ENCODE measurements around the gene LAMA2.

LAMA2 gene

DNA sequence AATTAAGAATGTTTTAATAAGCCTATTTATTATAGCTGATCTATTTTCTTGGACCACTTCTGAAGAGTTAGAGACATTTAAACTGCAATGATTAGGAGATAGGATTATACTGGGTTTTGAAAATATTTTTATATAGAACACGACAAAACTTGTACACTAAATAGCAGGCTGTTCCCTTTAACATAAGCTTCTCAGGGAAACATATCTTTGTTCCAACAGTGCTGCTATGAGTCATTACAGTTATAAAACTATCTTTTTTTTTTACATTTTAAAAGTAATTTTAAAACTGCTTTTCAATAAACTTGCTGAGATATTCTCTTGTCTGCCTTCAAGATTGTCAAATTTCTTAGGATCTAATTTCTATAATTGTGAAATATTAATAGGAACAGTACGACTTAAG lies 438.0 kb downstream of the LAMA2 start:
- no peak for DNase-seq (ENCODE audit: low spot score)

DNA sequence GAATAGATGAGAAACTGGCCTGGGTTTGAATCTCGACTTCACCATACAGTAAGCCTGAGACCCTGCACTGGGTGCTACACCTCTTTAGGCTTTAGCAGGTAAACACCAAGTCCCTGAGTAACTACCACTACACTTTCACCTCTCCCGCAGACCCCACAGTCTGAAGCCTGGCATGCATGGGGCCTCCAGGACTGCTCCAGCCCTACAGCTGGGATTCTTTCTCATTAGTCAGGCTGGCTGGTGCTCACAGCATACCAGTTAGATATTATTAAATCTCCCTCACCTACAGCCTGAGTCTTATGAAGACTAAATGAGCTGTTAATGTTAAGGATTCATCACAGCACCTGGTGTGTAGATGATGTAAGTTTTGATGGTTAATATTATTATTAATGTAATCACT lies 438.4 kb downstream of the LAMA2 start:
- no peak for DNase-seq (ENCODE audit: low spot score)

DNA sequence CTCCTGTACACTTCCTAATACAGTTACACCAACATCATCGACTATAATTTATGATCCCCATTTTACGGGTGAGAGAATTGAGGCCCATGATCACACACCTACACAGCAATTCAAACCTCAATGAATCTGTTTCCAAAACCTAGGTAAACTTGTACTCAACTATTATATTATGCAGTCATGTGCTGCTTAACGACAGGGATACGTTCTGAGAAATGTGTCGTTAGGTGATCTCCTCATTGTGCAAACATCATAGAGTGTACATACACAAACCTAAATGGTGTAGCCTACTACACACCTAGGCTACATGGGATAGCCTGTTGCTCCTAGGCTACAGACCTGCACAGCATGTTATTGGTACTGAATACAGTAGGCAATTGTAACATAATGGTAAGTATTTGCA lies 441.4 kb downstream of the LAMA2 start:
- DNase-seq (ENCODE audit: low spot score): no peak

DNA sequence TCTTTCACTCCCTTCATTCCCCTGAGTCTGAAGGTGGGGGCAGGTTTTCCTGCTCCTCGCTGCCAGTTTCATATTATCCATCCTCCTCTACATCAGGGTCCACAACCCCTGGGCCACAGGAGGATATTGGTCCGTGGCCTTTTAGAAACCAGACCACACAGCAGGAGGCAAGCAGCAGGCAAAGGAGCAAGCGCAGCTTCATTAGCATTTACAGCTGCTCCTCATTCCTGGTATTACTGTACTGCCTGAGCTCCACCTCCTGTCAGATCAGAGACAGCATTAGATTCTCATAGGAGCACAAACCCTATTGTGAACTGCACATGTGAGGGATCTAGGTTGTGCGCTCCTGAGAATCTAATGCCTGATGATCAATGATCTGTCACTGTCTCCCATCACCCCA lies 446.7 kb downstream of the LAMA2 start:
- no peak for DNase-seq (ENCODE audit: low spot score)

DNA sequence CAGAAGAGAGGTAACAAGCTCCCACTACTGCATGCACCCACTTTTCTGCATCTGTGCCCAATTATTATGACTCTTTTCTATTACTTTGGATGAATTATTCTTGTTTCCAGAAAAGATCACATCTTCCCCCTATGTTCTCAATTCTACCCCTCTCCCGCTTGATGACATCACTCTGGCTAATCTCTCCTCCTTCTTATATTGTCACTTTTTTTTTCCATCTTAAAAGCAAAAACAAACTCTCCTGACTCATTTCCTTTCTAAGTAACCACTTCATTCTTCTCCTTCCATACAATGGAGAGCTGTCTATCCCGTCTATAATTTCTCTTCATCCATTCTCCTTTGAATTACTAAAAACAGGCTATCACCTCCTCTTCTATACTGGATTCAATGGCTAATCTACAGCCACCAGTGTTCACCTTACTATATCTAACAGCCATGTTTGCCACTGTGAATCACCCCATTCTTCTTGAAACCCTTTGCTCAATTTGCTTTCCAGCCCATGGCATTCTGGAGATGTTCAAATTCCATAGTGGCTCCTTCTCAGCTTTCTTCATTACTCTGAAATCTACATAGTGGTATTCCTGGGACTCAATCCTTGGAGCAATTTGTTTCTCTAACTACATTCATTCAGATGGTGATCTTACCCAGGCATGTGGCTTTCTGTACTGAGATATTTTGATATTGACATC lies 448.7 kb downstream of the LAMA2 start:
- no peak for DNase-seq (ENCODE audit: low spot score)

DNA sequence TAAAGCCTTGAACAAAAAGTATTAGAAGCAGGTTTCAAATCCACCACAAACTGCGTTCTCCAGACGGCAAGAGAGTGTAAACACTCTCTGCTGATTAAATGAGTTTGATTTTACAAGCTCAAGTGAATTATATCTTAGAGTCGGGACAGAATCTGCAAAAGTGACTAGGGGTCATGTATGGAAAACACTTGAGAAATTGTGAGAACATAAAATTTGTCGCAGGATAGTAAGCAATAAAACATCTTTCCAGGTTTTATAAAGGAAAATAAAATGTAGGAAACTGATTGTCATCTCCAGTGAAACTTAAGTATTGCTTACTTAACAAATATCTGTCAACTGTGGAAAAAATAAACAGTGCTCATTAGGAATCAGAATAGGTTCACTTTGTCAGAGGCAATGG lies 452.9 kb downstream of the LAMA2 start:
- no peak for DNase-seq (ENCODE audit: low spot score)

DNA sequence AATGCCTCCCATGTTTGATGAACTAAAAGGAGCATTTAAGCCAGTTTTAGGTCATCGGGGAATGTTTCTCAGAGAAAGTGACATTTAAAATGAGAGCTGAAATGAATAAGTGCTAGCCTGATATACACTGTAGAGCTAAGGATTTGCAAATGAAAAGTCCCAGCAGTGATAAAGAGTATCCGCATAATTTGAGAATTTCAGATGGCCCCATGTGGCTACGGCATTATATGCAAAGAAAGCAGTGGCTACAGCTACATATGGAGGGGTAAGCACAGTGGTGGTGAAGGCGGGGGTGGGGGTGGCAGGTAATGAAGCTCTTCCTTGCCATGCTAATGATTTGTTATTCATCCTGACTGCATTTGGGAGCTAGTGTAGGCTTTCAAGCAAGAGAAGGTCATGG lies 455.7 kb downstream of the LAMA2 start:
- no peak for DNase-seq (ENCODE audit: low spot score)

DNA sequence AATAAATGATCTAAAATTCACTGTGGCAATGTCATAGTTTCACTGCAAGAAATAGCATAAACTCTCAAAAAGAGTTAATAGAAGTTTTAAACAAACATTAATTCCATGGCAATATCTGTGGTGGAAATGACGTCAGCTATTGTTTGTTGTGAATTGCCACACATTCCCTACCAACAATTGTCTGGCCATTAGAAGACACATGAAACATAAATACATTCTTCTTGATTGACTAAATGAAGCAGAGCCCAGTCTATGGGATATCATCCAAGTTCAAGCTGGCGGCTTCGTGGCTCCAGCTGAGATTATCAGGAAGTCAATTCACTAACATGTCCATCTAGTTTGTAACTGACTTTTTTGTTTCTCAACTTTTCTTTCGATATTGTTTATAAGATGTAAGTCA lies 458.0 kb downstream of the LAMA2 start:
- DNase-seq (ENCODE audit: low spot score): no peak

DNA sequence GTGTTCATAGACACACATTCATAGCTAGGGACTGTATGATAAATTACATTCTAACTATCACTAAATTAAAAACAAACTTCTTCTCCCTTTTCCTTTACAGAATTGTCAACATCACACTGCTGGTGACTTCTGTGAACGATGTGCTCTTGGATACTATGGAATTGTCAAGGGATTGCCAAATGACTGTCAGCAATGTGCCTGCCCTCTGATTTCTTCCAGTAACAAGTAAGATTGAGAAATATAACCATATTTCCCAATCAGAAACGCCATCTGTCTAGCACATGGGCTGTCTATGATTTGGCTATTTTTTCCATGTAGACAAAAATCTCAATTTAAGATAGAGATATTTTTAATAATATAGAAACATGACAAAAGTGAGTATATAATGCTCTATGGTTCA lies 459.3 kb downstream of the LAMA2 start:
- no peak for DNase-seq (ENCODE audit: low spot score)

DNA sequence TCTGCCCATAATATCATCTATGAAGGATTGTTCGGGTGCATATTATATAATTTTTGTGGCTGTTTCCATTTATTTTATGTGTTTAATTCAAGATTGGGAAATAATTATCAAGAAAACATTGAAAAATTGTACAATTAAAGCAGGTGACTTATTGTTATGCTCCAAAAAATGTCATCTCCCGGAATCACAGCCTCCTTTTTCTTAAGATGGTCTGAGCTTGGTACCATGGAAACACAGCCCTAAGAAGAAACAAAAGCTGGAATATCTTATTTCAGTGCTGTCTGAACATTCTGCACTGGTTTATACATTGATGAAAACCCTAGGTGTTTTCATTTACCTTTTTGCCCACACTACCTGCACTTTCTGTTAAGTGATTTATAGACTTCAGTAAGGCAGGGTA lies 459.9 kb downstream of the LAMA2 start:
- DNase-seq (ENCODE audit: low spot score): no peak

DNA sequence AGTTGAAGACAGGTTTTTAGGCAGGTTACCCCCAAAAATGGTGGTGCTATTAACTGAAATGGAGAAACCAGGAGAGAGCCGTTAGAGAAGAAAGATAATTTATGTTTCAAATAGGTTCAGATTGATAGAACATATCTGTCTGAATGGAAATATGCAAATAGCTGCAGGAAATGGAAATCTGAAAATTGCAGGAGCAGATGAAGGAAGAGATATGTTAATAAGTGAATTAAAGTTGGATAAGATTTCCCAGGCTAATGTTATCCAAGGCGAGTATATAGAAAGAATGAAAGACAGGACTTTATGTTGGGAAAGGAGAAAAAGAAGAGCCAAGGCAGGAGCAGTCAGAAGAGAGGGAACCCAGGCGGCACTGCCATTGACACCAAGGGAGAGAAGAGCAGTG lies 461.4 kb downstream of the LAMA2 start:
- no peak for DNase-seq (ENCODE audit: low spot score)

DNA sequence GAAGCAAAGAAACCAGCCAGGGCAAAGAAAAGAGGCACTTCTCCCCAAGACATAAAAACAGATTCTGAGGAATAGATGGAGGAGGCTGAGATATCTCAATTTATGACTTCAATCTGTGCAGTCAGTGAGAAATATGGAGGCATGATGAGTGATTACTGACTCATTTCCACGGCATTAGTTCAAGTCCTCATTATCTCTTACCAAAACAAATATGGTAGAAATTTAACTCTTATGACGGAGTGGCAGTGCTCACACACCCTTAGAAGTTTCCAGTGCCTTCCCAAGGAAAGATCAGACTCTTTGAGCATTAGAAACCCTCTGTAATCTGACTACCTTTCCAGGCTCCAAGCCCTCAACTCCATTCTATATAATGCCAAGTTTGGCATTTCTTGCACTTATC lies 463.0 kb downstream of the LAMA2 start:
- no peak for DNase-seq (ENCODE audit: low spot score)

DNA sequence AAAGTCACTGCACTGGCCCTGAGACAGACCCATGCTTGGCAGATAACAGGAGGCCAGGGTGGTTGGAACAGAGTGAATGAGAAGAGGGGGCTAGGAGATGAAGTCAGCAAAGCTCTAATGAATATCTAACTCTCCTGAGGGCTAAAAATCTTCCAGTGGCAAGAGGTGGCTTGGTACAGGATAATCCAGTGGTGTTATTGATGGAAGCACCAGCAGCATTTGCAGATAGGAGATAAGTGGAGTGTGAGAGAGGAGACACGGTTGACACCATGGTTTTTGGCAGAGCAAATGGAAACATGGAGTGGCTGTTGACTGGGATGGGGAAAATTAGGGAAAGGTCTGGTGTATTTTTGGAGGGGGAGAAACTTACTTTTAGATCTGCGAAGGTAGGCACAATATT lies 464.0 kb downstream of the LAMA2 start:
- DNase-seq (ENCODE audit: low spot score): no peak

DNA sequence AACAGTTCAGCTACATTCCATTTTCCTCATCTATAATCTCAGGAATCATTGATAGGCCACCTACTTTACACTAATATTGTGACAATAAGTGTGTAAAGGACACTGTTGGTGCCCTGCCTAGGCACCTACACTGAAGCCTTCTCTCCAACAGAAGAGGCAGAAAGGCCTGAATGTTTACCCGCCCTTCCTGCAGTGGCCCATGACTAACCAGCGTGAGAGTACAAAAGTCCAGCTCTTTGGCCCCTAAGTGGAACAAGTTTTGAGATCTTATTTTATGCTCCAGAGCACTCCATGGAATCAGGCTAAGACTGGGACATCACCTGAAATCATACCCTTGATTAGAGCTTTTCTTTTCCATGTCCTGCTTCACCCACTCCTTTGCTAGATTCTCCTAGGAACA lies 467.3 kb downstream of the LAMA2 start:
- DNase-seq (ENCODE audit: low spot score): no peak

DNA sequence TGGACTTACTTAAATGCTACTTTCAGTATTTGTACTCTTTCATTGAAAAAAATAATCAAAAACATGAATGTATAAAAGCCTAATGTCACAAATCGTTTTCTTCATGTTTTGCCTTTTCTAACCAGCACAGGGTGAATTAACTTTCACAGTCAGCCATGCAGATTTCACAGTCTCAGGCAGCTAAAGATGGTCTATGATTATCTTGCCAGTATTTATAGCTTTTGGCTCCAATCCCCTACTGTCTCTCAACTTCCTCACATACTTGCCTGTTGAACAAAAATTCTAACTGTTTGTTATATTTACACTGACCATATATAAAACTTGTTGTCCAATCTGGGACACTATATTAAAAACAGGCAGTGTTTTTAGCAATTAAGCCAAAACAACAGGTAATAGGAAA lies 468.9 kb downstream of the LAMA2 start:
- no peak for DNase-seq (ENCODE audit: low spot score)

DNA sequence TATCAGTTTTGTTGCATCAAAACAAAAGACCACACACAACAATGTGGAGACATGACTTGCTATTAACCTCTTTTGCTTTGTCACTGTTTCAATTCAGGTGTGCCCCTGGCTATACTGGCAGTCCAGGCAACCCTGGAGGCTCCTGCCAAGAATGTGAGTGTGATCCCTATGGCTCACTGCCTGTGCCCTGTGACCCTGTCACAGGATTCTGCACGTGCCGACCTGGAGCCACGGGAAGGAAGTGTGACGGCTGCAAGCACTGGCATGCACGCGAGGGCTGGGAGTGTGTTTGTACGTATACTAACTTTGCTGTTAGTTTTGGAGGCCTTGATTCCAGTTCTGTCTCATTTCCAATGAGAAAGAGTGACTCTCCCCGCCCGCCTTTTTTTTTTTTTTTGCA lies 470.1 kb downstream of the LAMA2 start:
- no peak for DNase-seq (ENCODE audit: low spot score)

DNA sequence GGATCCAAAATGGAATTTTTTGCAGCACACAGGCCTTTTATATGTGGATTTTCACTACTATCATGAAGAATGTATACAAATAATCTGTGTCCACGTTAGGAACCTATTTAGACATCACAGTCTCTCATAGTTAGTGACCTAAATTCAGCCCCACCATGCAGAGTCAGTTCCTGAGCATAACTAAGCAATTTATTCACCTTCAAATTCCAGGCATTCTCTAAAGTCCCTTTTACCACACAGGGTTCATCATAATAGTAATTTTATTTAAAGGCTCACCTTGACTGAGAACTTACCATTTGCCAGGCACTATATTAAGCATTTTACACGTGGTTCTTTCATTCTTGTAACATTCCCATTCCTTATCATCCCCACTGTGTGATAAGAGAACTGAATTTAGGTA lies 473.2 kb downstream of the LAMA2 start:
- no peak for DNase-seq (ENCODE audit: low spot score)

DNA sequence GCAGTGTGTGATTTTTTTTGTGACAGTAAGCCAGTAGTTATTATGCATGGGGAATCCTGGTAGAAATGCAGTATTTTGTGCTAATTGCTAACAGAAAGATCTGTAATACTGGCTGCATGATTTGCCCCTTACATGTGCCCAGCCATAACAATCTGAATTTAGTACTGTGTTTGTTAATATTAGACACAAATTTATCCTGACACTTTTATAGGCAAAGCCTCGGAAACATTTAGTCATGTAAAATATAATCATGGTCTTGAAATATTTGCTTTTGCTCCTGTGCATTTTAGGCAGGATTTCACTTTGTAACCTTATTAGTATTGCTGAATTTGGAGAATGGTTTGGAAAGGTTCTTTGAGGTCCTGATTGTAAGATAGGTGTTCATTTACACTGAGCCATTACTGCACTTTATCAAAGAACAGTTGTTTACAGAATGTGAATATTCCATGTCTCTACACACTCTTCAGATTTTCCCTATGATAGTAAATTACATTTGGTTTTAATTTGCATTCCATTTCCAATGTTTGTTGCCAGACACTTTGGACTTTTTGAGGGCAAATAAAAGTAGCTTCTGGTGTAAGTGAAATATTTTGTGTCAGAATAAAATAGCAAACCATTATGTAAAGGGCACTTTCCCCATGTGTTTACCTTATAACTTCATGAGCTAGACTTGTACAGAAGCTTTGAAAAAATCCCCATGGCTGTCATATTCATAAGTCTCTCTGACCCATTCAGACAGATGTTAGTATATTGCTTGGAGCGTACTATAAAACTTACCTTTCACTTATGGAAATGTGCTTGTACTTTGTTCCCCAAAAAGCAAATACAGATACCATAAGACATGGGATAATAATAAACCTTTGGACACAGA lies 477.1 kb downstream of the LAMA2 start:
- DNase-seq (ENCODE audit: low spot score): no peak

DNA sequence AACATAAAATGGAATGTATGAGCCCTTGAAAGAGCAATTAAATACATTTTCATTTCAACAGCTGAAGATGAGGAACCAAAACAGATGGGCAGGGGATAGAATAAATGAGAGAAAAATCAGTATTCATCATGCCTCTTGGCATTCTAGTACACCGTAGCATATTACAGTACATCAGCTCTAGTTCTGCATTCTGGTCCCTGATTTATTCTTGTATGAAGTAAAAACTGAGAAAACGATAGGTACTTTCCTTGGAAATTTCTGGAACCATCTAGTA lies 477.7 kb downstream of the LAMA2 start:
- no peak for DNase-seq (ENCODE audit: low spot score)

DNA sequence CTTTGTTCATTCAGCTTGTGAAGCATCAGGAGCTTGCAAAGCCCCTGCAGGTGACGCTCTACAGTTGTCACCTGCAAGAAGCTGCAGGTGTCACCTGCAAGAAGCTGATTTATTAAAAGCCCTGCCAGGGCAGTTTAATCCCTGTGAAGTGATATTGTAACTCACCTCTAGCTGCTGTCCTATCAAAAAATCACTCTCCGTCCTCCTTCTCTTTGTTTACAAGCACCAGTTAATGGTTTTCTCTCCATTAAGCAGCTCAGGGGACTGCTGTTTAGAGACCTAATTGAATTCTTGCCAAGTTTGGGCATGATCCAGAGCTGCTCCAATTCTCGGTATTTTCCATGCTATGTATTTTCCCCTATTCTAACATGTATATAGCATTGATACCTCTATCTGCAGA lies 481.1 kb downstream of the LAMA2 start:
- no peak for DNase-seq (ENCODE audit: low spot score)

DNA sequence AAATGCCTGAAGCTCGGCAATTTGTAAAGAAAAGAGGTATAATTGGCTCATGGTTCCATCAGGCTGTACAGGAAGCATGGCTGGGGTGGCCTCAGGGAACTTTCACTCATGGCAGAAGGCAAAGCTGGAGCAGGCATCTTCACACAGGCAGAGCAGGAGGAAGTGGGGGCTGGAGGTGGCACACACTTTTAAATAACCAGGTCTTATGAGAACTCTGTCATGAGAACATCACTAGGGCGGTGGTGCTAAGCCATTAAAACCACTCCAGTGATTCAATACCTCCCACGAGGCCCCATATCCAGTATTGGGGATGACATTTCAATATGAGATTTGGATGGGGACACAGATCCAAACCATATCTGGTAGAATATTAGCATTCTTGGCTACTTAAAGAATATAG lies 481.8 kb downstream of the LAMA2 start:
- DNase-seq (ENCODE audit: low spot score): no peak

DNA sequence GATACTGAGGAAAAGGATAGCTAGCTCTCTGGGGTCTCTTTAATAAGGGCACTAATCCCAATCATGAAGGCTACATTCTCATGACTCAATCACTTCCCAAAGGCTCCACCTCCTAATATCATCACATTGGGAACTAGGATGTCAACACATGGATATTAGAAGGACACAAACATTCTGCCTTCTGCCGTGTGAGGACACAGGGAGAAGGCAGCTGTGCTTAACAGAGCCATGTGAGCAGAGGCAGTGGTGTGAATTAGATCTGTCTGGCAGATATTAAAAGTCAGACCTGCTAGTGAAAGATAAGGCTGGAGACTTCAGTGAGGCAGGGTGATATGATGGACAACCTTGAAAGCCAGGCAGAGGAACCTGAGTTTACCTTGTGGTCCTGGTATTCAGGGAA lies 485.1 kb downstream of the LAMA2 start:
- no peak for DNase-seq (ENCODE audit: low spot score)

DNA sequence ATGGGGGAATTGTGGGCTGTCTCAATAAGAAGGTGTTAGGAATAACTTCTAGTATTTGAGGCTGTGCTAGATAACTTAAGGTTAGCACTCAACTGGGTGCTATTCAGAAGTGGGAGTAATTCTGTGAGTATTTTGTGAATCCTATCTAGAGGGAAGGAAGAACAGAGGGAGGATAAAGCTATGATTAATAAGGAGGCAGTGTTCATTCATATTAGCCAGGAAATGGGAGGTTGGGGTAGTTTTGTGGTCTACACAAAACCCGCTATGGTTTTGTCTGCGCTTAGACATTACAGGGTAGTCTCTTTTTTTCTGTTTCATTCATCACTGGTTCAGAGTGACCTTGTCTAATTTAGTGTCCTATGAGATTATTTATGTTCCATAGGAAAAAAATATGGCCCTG lies 486.0 kb downstream of the LAMA2 start:
- no peak for DNase-seq (ENCODE audit: low spot score)

DNA sequence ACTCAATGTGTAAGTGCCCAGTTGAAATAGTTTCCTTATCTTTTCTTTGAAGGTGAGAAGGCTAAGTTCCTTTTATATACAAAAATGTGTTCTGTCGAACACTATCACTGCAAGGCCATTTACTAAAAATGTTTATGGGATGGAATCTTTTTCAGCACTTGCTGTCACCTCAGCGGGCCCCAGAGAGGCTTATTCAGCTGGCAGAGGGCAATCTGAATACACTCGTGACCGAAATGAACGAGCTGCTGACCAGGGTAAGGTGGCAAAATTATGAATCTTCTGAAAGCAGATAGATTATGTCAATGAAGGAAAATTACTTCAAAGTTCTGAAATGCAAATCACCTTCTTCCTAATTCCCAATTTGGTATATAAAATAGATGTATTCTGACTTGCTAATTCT lies 486.8 kb downstream of the LAMA2 start:
- no peak for DNase-seq (ENCODE audit: low spot score)
